CD8-positive, alpha-beta memory T cell (primary cell): Measurements from ENCODE around the gene OR7C1. TPM values are rescaled to one million over a fixed set of nuclear protein-coding genes. Genes with fewer than 3 reads are reported as not detected.

Experiments
- CTCF ChIA-PET: fragments of 350-600 bp; sonication (Branson Sonifier 250); formaldehyde crosslinking; loops from one replicate; lab custom pipeline; 2021; ENCODE audit warnings: antibody characterized with exemption; lab: Charles Lee
- POLR2A ChIA-PET: fragments of 350-600 bp; sonication (Branson Sonifier 250); formaldehyde crosslinking; loops from one replicate; lab custom pipeline; 2021; ENCODE audit warnings: antibody characterized with exemption; lab: Charles Lee
- DNase-seq, 5 donors: peaks; one replicate each; pipeline versions ENCODE4 v3.0.0 to v3.0.0-alpha.2; 2020 to 2022; ENCODE audit warnings: mixed read lengths in 1 of 5
- H3K27ac ChIP-seq: one replicate; pipeline ENCODE4 v1.7.0; 2013; ENCODE audit warnings: low read depth, mild to moderate bottlenecking, low read length, moderate library complexity
- H3K27me3 ChIP-seq: 2 replicates; pipeline ENCODE4 v1.7.0; 2013; ENCODE audit warnings: low read length, mild to moderate bottlenecking; ENCODE audit not compliant: insufficient read depth, poor library complexity, severe bottlenecking
- H3K36me3 ChIP-seq: 2 replicates; pipeline ENCODE4 v1.7.0; 2013; ENCODE audit warnings: mild to moderate bottlenecking, low read length, moderate library complexity; ENCODE audit not compliant: insufficient read depth
- H3K4me1 ChIP-seq: 2 replicates; pipeline ENCODE4 v1.7.0; 2013; ENCODE audit warnings: mild to moderate bottlenecking, low read length, moderate library complexity; ENCODE audit not compliant: insufficient read depth
- H3K4me3 ChIP-seq: 2 replicates; pipeline ENCODE4 v1.7.0; 2013; ENCODE audit warnings: mild to moderate bottlenecking, low read length
- H3K9me3 ChIP-seq: 2 replicates; pipeline ENCODE4 v1.7.0; 2013; ENCODE audit warnings: mild to moderate bottlenecking, low read length
- H3K27ac Mint-ChIP-seq, 8 donors: one replicate each; pipeline ENCODE4 v1.8.0; 2020 to 2021; ENCODE audit warnings: mixed read lengths in 8 of 8, mild to moderate bottlenecking in 6 of 8, inconsistent platforms in 3 of 8, moderate library complexity in 3 of 8
- H3K27me3 Mint-ChIP-seq, 2 donors: one replicate each; pipeline ENCODE4 v1.8.0; 2020 to 2021; ENCODE audit warnings: mixed read lengths in 2 of 2, mild to moderate bottlenecking in 1 of 2, moderate library complexity in 1 of 2
- H3K36me3 Mint-ChIP-seq, 3 donors: one replicate each; pipeline ENCODE4 v1.8.0; 2020 to 2021; ENCODE audit warnings: mixed read lengths in 3 of 3, inconsistent platforms in 1 of 3, mild to moderate bottlenecking in 1 of 3
- H3K4me1 Mint-ChIP-seq, 3 donors: one replicate each; pipeline ENCODE4 v1.8.0; 2020 to 2021; ENCODE audit warnings: mixed read lengths in 3 of 3, inconsistent platforms in 1 of 3, mild to moderate bottlenecking in 1 of 3
- H3K4me3 Mint-ChIP-seq, 7 donors: one replicate each; pipeline ENCODE4 v1.8.0; 2020 to 2021; ENCODE audit warnings: mixed read lengths in 7 of 7, mild to moderate bottlenecking in 6 of 7, moderate library complexity in 4 of 7, inconsistent platforms in 2 of 7
- H3K9me3 Mint-ChIP-seq, 5 donors: one replicate each; pipeline ENCODE4 v1.8.0; 2020 to 2022; ENCODE audit warnings: mixed read lengths in 5 of 5, mild to moderate bottlenecking in 3 of 5, moderate library complexity in 2 of 5, inconsistent platforms in 1 of 5
- polyA plus RNA-seq: library from polyadenylated mRNA; unstranded; fragments of 300-500 nt; fragmentation: Illumina TruSeq; gene quantifications from one replicate; pipeline ENCODE4 v1.2.3, GENCODE V29; 2021
- total RNA-seq, 2 experiments: library from RNA; stranded (reverse); gene quantifications; one replicate each; pipeline ENCODE4 v1.2.3, GENCODE V29; 2021

Gene OR7C1
- total and polyA plus RNA-seq, 3 experiments from 2014 or later: not detected

- H3K36me3 Mint-ChIP-seq: no peaks in the 10 kb centered on the region
- ChIA-PET CTCF (no interaction called here), POLR2A (no interaction called here)
- no peaks in the 10 kb centered on the region for H3K36me3 ChIP-seq
- no peak overlapping the region for H3K27ac ChIP-seq
- no peak overlapping the region for H3K4me3 Mint-ChIP-seq
- H3K4me3 ChIP-seq: no peak overlapping the region
- no peaks in the 10 kb centered on the region for H3K4me1 ChIP-seq
- H3K27me3 Mint-ChIP-seq: peaks cover 0 to 30% of the 10 kb centered on the region in 2 donors
- H3K27ac Mint-ChIP-seq: no peak overlapping the region
- peaks cover 0 to 5% (median 0%) of the 10 kb centered on the region in 5 donors for H3K9me3 Mint-ChIP-seq
- DNase-seq: no peak
- H3K4me1 Mint-ChIP-seq: no peaks in the 10 kb centered on the region
- no peaks in the 10 kb centered on the region for H3K9me3 ChIP-seq
- no peaks in the 10 kb centered on the region for H3K27me3 ChIP-seq
These were observed 76.2 kb downstream of the OR7C1 start for GRCh38 chr19:14758816-14759215.

DNA sequence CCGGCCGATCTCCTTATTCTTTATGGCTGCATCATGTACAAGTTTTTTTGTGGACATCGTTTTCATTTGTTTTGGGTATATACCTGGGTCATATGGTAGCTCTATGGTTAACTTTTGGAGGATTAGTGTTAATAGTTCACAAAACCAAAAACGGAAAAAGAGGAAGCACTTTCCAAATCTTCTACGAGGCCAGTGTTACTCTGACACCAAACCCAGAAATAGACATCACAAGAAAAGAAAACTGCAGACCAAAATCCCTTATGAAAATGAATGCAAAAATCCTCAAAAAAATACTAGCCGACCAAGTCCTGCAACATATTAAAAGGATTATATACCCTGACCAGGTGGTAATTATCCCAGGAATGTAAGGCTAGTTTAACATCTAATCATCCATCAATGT, 86.4 kb downstream of the OR7C1 start:
- Histone ChIP-seq H3K27ac (no peak overlapping the region), H3K9me3 (no peaks in the 10 kb centered on the region), H3K4me1 (no peaks in the 10 kb centered on the region), H3K27me3 (no peaks in the 10 kb centered on the region), H3K4me3 (no peak overlapping the region), H3K36me3 (no peaks in the 10 kb centered on the region)
- no peak overlapping the region for H3K4me3 Mint-ChIP-seq
- no peak for DNase-seq
- ChIA-PET POLR2A (no interaction called here), CTCF (no interaction called here)
- H3K36me3 Mint-ChIP-seq: no peaks in the 10 kb centered on the region
- peaks cover 2 to 4% of the 10 kb centered on the region in 2 donors for H3K27me3 Mint-ChIP-seq
- no peak overlapping the region for H3K27ac Mint-ChIP-seq
- H3K4me1 Mint-ChIP-seq: no peaks in the 10 kb centered on the region
- H3K9me3 Mint-ChIP-seq: no peaks in the 10 kb centered on the region

Other genes with a start within 250 kb of the OR7C1 start
- gene ADGRE3, start 160.3 kb downstream of the OR7C1 start, total RNA-seq: not detected
- 0.17 TPM for gene ADGRE3, start 160.3 kb downstream of the OR7C1 start, polyA plus RNA-seq
- gene ZNF333, start 145.1 kb downstream of the OR7C1 start, total RNA-seq: 1 to 10 TPM; 9.3 to 10.0 TPM
- 10.5 TPM for gene ZNF333, start 145.1 kb downstream of the OR7C1 start, polyA plus RNA-seq
- gene ADGRE2, start 56.6 kb downstream of the OR7C1 start, total RNA-seq: under 1 TPM; 0.44 to 0.55 TPM
- gene ADGRE2, start 56.6 kb downstream of the OR7C1 start, polyA plus RNA-seq: 0.09 TPM
- not detected for gene OR7A5, start within 50 bp of the OR7C1 start, total RNA-seq
- not detected for gene OR7A5, start within 50 bp of the OR7C1 start, polyA plus RNA-seq
- not detected for gene OR7A10, start 13.7 kb upstream of the OR7C1 start, total RNA-seq
- not detected for gene OR7A10, start 13.7 kb upstream of the OR7C1 start, polyA plus RNA-seq
- gene OR7A17, start 50.9 kb upstream of the OR7C1 start, total RNA-seq: not detected
- not detected for gene OR7A17, start 50.9 kb upstream of the OR7C1 start, polyA plus RNA-seq
- gene OR7C2, start 106.3 kb upstream of the OR7C1 start, total RNA-seq: not detected
- not detected for gene OR7C2, start 106.3 kb upstream of the OR7C1 start, polyA plus RNA-seq
- gene SLC1A6, start 144.7 kb upstream of the OR7C1 start, total RNA-seq: not detected
- gene SLC1A6, start 144.7 kb upstream of the OR7C1 start, polyA plus RNA-seq: not detected
- gene CASP14, start 214.3 kb upstream of the OR7C1 start, total RNA-seq: not detected
- not detected for gene CASP14, start 214.3 kb upstream of the OR7C1 start, polyA plus RNA-seq
- gene OR1I1, start 247.0 kb upstream of the OR7C1 start, total RNA-seq: not detected
- gene OR1I1, start 247.0 kb upstream of the OR7C1 start, polyA plus RNA-seq: not detected